ENCODE data around the gene ZNF154. TPM values are rescaled to one million over a fixed set of nuclear protein-coding genes. Genes with fewer than 3 reads are reported as not detected.
"Not testable (repeated sequence)": the region's sequence is repeated elsewhere in the genome, so short reads cannot be mapped to it uniquely, and the experiment has no call there.

The ZNF154 gene
- total RNA-seq, 1 experiment from 2014 or later = not detected

DNA sequence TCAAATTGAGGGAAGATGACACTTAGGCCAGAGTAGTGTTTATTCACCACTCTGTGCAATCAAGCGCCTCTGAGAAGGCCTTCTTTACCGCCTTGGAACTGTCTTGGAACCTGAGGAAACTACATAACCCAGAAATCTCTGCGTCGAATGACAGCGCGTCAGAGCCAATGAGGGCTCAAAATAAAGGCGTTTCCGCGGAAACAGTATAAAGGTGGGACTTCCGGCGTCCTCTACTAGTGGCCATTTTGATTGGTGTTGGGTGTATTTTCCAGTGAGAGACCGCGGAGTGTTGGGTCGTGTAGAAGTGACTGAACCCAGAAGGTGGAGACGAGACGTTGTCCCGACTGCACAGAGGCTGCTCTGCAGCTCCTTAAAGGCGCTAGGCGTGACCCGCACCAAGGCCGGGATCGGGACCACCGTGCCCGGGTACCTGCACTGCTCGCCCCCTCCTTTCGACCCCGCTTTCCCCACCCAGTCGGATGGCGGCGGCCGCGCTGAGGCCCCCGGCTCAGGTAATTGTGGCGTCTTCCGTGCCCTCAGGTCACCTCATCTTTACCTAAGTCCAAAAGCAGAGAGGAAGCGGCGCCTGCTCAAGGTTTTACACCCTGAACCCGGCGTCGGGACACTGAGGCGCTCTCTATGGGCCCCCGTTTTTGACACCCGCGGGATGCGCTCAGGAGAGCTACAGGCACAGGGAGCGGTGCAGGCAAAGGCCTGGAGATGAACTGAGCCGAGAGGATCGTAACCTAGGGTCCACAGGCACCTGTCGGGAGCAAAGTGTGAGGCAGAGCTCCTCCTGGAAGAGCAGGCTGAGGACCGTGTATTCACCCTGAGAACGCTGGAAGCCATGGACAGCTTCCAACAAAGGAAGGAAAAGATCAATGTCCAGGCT lies 37.8 kb upstream of the ZNF154 start, which contains the start of gene ZNF776:
Gene ZNF776, plus strand, starts transcription at position 236 of the 892 bp plus-strand sequence. Its CDS starts 244 bp downstream, at position 480.
- peaks cover 41% of the 10 kb centered on the region for H3K36me3 ChIP-seq (ENCODE audit: low read depth, low read length)
- no peaks in the 10 kb centered on the region for H3K27me3 ChIP-seq (ENCODE audit: low read length)
- H4K20me1 ChIP-seq (ENCODE audit: low read length) = no peaks in the 10 kb centered on the region
- no peaks in the 10 kb centered on the region for H3F3A ChIP-seq (ENCODE audit: low read length, unreplicated experiment)
- H3K9me2 ChIP-seq (replicated peaks; ENCODE audit: low read length) = no peaks in the 10 kb centered on the region
- peaks cover 8% of the 10 kb centered on the region; the same call in 1 of the 2 replicates for H3K4me1 ChIP-seq (ENCODE audit: insufficient read depth, low read length)
- ChIA-PET CTCF (no interaction called here), POLR2A (ENCODE audit: unreplicated experiment) (no interaction called here)
- peak within 1 kb of the TSS; percentile 85 for H3K9ac ChIP-seq (ENCODE audit: low read length)
- H3K79me2 ChIP-seq (ENCODE audit: low read length) = peaks cover 39% of the 10 kb centered on the region
- intact Hi-C loops (cut with micrococcal nuclease) = loop anchor here (2.0 to 5.0 kb wide), 2 partner anchors 68 to 170 kb away; partner anchors contain the start of genes ZNF416 and ZNF552
- H3K4me3 ChIP-seq (ENCODE audit: low read length) = peak within 1 kb of the TSS; percentile 92
- H3K9me3 ChIP-seq (ENCODE audit: low read length) = 0 out of 2 replicates have a peak, but pooled peaks cover 7% of the 10 kb centered on the region
- peak within 1 kb of the TSS; percentile 19; the same call in 1 of the 2 replicates for H3K27ac ChIP-seq (ENCODE audit: low read length)
- ATAC-seq (peak; percentile 99), DNase-seq (peak; percentile 96)
- TF ChIP-seq EZH2phosphoT487 (IDR thresholded peaks at IDR 0.05; ENCODE audit: borderline replicate concordance, low read length) (no peak), EZH2 (IDR thresholded peaks at IDR 0.05; ENCODE audit: low read length, unreplicated experiment) (no peak)
- TF ChIP-seq, protein P1, sequence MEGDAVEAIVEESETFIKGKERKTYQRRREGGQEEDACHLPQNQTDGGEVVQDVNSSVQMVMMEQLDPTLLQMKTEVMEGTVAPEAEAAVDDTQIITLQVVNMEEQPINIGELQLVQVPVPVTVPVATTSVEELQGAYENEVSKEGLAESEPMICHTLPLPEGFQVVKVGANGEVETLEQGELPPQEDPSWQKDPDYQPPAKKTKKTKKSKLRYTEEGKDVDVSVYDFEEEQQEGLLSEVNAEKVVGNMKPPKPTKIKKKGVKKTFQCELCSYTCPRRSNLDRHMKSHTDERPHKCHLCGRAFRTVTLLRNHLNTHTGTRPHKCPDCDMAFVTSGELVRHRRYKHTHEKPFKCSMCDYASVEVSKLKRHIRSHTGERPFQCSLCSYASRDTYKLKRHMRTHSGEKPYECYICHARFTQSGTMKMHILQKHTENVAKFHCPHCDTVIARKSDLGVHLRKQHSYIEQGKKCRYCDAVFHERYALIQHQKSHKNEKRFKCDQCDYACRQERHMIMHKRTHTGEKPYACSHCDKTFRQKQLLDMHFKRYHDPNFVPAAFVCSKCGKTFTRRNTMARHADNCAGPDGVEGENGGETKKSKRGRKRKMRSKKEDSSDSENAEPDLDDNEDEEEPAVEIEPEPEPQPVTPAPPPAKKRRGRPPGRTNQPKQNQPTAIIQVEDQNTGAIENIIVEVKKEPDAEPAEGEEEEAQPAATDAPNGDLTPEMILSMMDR (conservative IDR thresholded peaks at IDR 0.05; ENCODE audit: low read depth, low read length) = no peak
- peak within 1 kb of the TSS; percentile 89 for H2AFZ ChIP-seq (ENCODE audit: low read length)
- BruUV-seq (replicated peaks) = TSS peak; percentile 71
- peak within 1 kb of the TSS; percentile 83 for H3K4me2 ChIP-seq (ENCODE audit: low read length)

DNA sequence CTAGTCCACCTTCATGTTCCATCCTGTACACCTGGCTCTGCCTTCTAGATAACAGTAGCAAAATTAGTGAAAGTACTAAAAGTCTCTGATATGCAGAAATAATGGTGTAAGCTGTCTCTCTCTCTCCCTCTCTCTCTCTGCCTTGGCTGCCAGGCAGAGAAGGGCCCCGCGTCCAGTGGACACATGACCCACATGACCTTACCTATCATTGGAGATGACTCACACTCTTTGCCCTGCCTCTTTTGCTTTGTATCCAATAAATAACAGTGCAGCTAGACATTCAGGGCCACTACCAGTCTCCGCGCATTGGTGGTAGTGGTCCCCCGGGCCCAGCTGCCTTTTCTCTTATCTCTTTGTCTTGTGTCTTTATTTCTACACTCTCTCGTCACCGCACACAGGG lies 29.8 kb upstream of the ZNF154 start:
- H3K9me3 ChIP-seq (ENCODE audit: low read length); DNase-seq; H3K4me2 ChIP-seq (ENCODE audit: low read length); H3K27me3 ChIP-seq (ENCODE audit: low read length); H3K27ac ChIP-seq (ENCODE audit: low read length); H3K9me2 ChIP-seq (replicated peaks; ENCODE audit: low read length); H3F3A ChIP-seq (ENCODE audit: low read length, unreplicated experiment); H3K4me3 ChIP-seq (ENCODE audit: low read length); BruUV-seq (replicated peaks); H4K20me1 ChIP-seq (ENCODE audit: low read length); H2AFZ ChIP-seq (ENCODE audit: low read length); CTCF ChIA-PET; H3K9ac ChIP-seq (ENCODE audit: low read length); intact Hi-C loops (cut with micrococcal nuclease); POLR2A ChIA-PET (ENCODE audit: unreplicated experiment); H3K4me1 ChIP-seq (ENCODE audit: insufficient read depth, low read length); H3K36me3 ChIP-seq (ENCODE audit: low read depth, low read length); ATAC-seq; H3K79me2 ChIP-seq (ENCODE audit: low read length): not testable (repeated sequence)

DNA sequence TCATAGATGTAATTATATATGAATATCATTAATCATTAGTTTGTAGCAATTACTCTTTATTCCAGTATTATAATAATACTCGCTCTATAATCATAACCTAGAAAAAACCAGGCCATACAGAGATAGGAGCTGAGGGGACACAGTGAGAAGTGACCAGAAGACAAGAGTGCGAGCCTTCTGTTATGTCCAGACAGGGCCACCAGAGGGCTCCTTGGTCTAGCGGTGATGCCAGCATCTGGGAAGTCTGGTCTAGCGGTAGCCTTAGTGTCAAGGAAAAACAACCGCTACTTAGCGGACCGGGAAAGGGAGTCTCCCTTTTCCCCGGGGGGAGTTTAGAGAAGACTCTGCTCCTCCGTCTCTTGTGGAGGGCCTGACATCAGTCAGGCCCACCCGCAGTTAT lies 29.3 kb upstream of the ZNF154 start:
- POLR2A ChIA-PET (ENCODE audit: unreplicated experiment); CTCF ChIA-PET; H3K79me2 ChIP-seq (ENCODE audit: low read length); H3K27ac ChIP-seq (ENCODE audit: low read length); H3K27me3 ChIP-seq (ENCODE audit: low read length); H4K20me1 ChIP-seq (ENCODE audit: low read length); H3K9me3 ChIP-seq (ENCODE audit: low read length); H3K4me2 ChIP-seq (ENCODE audit: low read length); H3F3A ChIP-seq (ENCODE audit: low read length, unreplicated experiment); H3K36me3 ChIP-seq (ENCODE audit: low read depth, low read length); H3K9me2 ChIP-seq (replicated peaks; ENCODE audit: low read length); H2AFZ ChIP-seq (ENCODE audit: low read length); DNase-seq; ATAC-seq; H3K9ac ChIP-seq (ENCODE audit: low read length); H3K4me3 ChIP-seq (ENCODE audit: low read length); BruUV-seq (replicated peaks); intact Hi-C loops (cut with micrococcal nuclease); H3K4me1 ChIP-seq (ENCODE audit: insufficient read depth, low read length): not testable (repeated sequence)
- TF ChIP-seq, protein P1 (conservative IDR thresholded peaks at IDR 0.05; ENCODE audit: low read depth, low read length) = peak; percentile 35; the same call in 1 of the 2 replicates

Measured in PC-3 (cell line).